Loucy (cell line): ENCODE results near the gene PDK4.

ENCODE experiments used
- EZH2phosphoT487 ChIP-seq: fragments of 200-600 bp; IDR thresholded peaks from 2 replicates; pipeline ENCODE4 v1.6.1; 2018; ENCODE audit warnings: antibody characterized with exemption, mild to moderate bottlenecking, moderate library complexity, borderline replicate concordance
- TF ChIP-seq, protein P1 (sequence below): fragments of 200-600 bp; sonication (generic); conservative IDR thresholded peaks from 2 replicates; pipeline ENCODE4 v1.5.1; 2014; ENCODE audit warnings: mild to moderate bottlenecking, antibody characterized with exemption, low read length

- TF ChIP-seq, protein P1, sequence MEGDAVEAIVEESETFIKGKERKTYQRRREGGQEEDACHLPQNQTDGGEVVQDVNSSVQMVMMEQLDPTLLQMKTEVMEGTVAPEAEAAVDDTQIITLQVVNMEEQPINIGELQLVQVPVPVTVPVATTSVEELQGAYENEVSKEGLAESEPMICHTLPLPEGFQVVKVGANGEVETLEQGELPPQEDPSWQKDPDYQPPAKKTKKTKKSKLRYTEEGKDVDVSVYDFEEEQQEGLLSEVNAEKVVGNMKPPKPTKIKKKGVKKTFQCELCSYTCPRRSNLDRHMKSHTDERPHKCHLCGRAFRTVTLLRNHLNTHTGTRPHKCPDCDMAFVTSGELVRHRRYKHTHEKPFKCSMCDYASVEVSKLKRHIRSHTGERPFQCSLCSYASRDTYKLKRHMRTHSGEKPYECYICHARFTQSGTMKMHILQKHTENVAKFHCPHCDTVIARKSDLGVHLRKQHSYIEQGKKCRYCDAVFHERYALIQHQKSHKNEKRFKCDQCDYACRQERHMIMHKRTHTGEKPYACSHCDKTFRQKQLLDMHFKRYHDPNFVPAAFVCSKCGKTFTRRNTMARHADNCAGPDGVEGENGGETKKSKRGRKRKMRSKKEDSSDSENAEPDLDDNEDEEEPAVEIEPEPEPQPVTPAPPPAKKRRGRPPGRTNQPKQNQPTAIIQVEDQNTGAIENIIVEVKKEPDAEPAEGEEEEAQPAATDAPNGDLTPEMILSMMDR: no peak
- TF ChIP-seq EZH2phosphoT487: no peak
Measured at GRCh38 chr7:95583834-95584621, 12.3 kb downstream of the PDK4 start.
